DOHH2 (cell line): ENCODE measurements around the gene PIP5K1A.

Experiments used
- CTCF ChIP-seq: fragments of 200-600 bp; sonication (generic); IDR thresholded peaks from one replicate; pipeline ENCODE4 v1.5.1; 2014; ENCODE audit warnings: antibody characterized with exemption, mild to moderate bottlenecking, low read depth, low read length; ENCODE audit not compliant: poor library complexity, severe bottlenecking
- EZH2phosphoT487 ChIP-seq: fragments of 200-600 bp; sonication (generic); IDR thresholded peaks from 2 replicates; pipeline ENCODE4 v1.6.1; 2017; ENCODE audit warnings: borderline replicate concordance, mild to moderate bottlenecking, antibody characterized with exemption, low read length, moderate library complexity, mixed read lengths

DNA sequence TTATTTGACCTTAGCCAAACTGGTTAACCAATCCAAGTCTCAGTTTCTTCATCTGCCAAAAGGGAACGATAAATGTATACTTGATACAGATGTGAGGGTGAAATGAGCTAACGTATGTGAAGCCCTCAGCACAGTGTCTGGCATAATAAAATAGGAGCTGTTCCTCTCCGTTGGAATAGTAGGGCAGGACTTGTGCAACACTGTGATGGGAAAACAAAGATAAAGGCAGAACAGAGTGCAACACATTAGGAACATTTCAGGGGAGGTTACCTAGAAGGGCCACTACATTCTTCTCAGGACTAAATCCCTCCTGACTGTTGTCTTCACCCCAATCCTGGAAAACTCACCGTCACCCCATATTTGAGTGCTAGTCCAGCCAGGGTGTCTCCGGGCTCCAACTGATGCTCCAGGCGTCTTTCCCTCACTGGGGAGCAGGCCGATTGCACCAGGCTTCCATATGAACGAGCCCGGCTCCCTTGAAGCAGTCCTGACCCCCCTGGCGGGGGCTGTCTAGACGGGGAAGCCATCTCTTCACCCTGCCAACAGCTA is 33.5 kb upstream of the PIP5K1A start:
- TF ChIP-seq CTCF (no peak), EZH2phosphoT487 (no peak)
